NCI-H774 (cell line): ENCODE measurements around the gene RGR.

Source experiments
- DNase-seq: peaks from one replicate; lab custom pipeline; 2025; lab: John Stamatoyannopoulos, UW

Gene RGR

DNA sequence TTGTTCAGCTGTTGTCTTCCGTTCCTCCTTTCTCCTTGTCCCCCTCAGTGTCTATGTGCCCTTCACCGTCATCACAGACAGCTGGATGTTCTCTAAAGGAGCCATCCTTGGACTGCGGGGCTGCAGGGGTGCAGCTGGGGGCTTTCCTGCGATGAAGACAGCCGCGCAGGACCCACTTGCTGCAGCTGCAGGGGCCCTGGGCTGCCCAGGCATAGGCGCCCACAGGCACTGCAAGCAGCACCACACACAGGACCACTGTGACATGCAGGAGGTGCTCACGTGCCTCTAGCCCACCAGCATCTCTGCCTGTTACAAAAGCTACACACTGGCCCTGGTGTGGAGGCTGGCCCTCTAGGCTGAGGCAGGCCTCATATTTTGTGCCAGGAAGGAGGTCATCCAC, 22.9 kb upstream of the RGR start:
- no peak for DNase-seq

DNA sequence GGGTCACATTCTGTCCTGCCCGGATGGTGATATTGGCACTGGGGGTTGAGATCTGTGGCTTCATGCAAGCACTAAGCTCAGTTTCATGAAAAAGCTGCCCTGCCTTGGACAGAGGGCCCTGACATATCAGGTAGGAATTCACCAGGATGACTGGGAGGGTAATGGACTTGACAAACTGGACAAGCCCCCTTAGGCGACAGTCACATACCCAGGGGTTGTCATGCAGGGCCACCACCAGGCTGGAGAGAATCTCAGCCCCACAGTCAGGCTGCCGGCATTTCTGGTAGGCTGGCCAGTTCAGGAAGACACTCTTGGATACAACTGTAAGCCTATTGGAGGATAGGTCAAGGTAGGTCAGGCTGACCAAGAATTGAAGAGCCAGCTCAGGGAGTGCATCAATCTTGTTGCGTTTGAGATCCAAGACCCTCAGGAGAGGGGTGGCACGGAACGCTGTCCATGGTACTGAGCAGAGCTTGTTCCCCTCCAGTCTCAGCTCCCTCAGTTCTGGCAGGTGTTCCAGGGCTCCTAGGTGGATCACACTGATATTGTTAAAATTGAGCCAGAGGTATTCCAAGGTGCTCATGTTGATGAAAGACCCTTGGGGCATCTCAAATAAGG, 20.3 kb upstream of the RGR start:
- no peak for DNase-seq

DNA sequence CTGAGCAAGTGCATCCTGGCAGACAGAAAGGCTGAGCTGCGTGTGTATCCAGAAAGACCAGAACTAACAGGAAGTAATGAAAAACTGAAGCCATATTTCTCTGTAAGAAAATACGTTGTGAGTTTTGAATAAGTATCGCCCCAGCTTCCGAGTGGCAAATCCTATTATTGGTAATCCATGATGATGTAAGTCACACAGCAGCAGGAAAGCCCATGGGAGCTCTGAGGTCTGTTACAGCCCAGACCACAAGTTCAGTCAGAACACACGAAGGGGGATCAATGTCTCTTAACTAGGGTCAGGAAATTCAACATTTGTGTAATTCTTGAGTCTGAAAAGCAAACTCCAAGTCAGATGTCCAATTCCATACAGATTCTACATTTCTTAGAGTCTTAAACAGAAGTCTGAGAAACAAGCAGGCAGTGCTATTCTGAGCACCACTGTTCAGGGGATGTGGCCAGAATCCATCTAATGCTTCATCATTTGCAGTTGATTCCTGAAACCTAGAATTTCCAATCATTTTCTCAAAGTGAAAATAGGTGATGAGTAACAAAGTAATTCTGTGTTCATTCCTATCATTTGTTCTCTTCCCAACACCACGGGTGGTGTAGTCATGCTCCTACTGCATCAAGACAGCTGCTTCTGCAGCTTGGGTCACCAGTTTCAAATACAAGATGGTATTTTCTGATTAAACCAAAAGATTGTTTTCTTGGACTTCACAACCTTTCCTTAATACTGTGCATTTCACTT, 19.3 kb upstream of the RGR start, which contains the start of gene LRIT2:
LRIT2 (minus strand) TSS at position 118 of the 747 bp plus-strand sequence; CDS start at position 94, 24 bp downstream.
- DNase-seq, result no peak

DNA sequence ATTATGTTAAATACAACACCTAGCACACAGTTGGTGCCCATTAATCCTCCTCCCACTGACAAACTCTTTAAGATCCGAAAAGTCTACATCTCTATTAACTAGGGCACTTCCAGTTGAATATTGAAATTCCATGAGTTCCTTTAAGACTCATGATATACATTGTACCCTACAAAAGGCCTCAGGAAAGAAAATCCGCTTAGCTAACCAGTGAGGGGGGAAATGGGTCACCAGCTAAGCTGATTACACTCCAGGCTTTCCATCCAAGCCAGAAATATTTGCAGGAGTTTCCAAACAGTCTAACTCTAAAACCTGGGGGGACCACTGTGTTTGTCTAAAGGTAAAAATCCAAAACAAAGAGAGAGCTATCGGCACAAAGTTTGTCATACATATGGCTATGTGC, 18.2 kb upstream of the RGR start:
- no peak for DNase-seq

DNA sequence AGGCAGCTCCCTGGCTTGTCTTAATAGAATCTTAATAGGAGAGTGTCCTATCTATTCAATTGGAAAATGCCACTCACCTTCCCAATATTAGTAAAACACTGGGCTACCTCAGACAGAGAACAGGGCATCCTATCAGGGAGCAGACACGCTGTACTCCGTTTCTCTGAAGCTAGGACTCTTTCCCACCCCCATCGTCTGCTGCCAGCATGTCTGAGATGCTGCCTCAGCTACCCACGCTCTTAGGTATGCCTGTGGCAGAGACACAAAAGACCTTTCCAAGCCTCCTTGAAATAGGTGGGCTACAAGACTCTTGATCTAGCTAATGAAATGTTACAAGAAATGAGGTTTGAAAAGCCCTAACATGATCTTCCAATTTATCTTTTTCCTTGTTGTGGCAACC, 17.0 kb upstream of the RGR start:
- DNase-seq, result no peak

DNA sequence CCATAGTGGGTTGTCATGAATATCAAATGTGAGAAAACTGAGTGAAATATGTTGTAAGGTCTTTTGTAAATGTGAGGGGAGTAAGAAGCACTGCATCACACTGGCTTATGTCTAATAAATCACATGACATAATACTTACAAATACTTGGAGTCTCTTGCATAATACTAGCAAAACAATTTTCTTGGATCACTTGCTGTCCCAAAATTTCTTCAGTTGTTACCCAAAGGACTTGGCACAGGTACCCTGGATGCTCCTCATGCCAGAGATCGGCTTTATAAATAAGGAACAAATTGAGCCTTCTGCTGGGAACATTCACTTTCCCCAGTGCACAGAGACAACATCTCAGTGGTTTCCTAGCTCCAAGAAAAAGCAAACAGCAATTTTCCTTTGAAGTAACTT, 14.5 kb upstream of the RGR start:
- no peak for DNase-seq

DNA sequence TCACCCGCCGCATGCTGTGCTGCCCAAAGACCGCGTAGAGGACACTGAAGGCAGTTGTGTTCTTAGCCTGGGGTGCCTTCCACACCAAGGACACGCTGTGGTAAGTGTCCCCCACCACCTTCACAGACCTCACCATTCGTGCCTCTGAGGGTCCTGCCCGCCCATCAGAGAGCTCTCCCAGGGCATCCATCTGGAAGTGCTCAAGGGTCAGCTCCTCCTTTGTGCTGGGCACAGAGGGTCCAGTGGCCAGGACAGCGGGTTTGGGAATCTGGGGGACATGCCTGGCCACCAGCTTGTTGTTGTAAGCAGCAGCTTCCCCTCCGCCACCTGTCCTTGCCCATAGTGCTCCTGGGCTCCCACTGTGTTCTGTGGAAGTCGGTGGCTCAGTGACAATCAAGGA, 12.5 kb upstream of the RGR start:
- no peak for DNase-seq

DNA sequence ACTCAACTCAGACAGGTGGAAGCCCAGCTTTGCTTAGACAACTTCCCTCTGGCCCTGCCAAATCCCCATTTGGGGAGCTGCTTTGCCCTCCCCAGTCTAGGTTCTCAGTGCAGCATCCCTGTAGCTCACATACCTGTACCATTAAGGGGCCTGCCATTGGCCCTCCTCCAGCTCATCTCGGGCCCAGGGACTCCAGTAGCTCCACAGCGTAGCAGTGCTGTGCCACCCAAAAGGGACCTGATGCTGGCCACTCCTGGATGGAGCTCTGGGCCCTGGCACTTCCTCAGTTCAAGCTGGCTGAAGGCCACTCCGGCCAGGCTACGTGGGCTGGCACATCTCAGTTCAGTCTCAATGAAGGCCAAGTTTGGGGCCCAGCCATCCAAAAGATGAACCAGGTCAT, 10.9 kb upstream of the RGR start:
- no peak for DNase-seq

DNA sequence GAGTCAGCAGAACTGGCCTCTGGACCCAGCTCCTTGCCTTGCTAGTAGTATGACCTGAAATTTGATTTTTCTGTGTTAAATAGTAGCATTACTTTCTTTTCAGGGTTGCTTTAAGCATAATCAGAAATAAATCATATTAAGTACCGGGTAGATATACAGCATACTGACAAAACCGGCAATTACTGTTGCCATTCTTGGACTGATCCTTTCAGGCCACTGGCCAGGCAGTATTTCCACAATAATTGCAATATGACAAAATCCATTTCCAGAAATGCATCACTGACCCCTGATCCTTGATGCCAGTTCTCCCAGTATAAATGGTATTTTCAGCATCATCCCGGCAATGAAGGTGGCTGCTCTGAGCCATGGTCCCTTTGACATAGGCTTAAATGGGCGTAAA, 10.4 kb upstream of the RGR start:
- DNase-seq, result no peak

DNA sequence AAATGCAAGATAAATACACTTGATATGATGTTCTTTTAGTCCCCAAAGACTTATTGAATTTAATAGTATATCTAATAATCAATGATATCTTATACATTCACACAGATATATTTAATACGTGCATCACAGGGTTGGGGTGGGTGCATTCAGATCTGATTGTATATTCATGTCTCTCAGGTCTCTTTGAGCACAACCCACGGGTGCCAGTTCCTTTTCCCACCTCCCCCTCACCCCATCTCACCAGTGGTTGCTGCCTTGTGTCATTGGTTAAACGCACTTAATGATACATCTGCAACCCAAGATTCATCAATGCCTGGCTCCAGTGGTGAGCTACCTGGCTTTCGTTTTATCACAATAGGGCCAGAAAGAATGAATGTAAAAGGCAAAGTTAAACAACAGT, 9.8 kb upstream of the RGR start:
- no peak for DNase-seq

DNA sequence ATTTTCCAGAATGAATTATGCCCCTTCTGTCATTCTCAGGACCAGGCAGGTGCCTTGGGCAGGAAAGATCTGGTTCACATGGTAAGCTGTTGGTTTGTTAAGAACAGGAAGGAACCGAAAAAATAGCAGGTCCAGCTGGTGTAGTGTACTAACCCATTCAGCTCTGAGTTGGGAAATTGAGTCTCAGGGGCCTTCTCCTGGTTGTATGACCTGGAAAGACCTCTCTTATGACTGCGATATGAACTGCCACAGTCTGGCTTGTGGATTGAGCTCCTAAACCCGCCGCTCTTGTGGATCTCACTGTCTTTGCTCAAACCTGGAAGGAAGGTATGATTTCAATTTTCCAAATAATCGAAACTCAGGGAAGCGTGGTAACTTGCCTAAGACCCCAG, 8.1 kb upstream of the RGR start:
- no peak for DNase-seq

DNA sequence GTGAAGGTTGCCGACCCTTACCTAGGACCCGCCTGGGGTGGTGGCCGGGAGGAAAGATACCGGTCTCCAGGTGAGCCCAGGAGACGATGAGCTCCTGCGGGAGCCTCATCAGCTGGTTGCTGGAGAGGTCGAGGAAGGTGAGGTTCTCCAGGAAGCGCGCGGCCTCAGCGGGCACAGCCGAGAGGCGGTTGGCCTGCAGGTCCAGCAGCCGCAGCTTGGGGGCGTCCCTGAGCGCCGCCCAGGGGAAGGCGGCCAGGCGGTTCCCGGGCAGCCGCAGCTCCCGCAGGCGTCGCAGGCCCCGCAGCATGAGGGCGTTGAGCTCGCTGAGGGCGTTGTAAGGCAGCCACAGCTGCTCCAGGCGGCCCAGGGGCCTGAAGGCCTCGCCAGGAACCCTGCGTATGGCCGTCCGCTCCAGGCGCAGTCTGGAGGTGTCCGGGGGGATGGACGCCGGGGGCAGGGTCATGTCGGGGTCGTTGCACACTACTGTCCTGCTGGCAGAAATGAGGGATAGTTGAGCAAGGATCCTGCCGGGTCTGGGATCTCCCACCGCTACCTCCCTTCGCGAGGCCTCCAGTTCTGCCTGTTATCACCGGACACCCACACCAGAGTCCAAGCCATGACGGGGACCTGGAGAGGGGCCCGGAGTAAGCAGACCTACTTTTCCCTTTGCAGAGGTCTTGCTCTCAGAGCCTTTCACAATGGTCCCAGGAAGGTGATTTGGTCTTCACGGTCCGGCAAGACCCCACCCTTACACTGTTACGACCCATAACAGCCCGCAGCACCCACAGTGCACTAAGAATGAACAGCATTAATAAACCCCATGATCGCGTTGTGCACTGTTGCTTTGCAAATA, 7.4 kb upstream of the RGR start:
- DNase-seq, result no peak

DNA sequence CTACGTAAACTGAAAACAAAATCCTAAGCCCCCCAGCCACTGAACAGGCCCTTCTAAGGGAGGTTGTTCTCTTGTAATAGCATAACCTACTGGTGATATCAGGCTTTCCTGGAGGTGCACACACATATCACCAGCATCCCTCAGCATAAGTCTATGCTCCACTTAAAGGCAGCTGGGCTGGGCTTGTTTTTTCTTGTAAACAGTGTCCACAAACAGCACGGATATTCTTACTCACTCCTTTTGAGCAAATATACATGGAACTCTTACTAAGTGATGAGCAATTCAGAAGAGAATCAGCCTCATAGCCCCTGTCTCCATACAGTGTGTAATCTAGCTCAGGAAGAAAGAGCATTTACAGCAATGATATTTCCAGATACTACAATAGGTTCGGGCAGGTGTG, 5.9 kb upstream of the RGR start:
- no peak for DNase-seq

DNA sequence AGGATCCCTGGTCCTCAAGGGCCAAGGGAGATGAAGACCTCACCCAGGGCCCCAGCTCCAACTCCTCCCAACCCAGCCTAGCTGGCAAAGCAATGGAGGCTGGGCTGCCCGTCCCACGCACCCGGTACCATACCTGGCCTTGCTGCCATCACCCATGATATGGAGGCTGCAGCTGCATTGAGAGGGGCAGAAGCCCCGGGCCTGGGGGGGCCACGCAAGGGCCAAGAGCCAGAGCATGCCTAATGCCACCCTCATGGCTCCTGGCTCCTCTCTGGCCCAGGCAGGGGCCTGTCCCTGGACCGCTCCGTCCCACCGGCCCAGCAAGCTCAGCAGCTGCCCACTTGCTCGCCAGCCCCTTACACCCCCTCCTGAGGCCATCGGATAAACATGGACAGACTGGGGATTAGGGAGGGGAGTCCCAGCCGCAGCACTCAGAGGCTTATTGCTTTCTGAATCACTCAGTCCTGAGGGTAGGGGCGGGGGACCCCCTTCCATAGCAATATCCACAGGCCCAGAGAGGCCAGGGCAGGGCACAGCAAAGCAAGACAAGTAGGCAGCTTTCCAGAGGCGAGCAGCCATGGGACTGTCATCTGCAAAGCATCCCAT, 3.6 kb upstream of the RGR start, which contains the start of gene LRIT1:
LRIT1 (minus strand) TSS at position 362 of the 606 bp plus-strand sequence; CDS start at position 255, 107 bp downstream.
- DNase-seq, result no peak

DNA sequence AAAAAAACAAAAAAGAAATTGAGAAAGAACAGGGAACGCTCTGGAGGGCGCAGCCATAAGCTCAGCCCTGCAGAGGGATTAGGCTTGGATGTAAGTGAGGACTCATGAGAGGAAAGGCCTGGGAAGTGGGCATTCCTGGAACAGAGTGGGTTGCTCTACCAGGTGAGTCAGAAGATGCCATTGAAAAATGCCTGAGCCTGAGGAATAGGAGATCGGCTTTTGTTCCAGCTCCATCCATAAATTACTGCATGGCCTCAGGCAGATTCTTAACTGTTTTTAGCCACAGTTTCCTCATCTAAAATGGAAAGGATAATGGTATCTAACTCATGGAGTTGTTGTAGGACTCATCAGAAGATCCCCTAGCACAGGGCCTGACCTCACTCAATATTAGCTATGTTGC, 1.1 kb upstream of the RGR start:
- DNase-seq, result no peak

DNA sequence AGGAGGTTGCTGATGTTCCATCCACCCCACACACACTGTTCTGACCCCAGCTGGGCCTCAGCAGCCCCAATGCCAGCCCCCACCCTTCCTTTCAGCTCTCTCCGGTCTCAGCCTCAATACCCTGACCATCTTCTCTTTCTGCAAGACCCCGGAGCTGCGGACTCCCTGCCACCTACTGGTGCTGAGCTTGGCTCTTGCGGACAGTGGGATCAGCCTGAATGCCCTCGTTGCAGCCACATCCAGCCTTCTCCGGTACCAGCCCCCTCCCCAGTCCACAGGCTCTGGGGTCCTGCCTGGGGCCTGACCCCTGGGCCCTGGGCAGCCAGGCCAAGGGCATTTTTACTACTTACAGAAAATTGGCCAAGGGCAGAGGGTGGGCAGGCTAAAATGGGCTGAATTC, 2.6 kb downstream of the RGR start:
- no peak for DNase-seq

DNA sequence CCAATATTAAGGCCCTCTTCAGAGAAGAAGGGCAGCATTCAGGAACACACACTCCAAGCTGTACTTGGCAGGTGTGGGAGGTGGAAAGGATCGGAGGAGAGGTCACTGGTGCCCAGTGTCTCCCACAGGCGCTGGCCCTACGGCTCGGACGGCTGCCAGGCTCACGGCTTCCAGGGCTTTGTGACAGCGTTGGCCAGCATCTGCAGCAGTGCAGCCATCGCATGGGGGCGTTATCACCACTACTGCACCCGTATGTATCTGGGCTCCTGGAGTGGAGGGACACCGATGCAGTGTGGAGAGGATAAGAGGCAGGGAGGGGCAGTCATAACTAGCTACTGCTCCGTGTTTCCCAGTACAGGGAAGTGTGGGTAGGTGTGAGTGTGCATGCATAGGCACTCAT, 3.9 kb downstream of the RGR start:
- DNase-seq, result no peak

DNA sequence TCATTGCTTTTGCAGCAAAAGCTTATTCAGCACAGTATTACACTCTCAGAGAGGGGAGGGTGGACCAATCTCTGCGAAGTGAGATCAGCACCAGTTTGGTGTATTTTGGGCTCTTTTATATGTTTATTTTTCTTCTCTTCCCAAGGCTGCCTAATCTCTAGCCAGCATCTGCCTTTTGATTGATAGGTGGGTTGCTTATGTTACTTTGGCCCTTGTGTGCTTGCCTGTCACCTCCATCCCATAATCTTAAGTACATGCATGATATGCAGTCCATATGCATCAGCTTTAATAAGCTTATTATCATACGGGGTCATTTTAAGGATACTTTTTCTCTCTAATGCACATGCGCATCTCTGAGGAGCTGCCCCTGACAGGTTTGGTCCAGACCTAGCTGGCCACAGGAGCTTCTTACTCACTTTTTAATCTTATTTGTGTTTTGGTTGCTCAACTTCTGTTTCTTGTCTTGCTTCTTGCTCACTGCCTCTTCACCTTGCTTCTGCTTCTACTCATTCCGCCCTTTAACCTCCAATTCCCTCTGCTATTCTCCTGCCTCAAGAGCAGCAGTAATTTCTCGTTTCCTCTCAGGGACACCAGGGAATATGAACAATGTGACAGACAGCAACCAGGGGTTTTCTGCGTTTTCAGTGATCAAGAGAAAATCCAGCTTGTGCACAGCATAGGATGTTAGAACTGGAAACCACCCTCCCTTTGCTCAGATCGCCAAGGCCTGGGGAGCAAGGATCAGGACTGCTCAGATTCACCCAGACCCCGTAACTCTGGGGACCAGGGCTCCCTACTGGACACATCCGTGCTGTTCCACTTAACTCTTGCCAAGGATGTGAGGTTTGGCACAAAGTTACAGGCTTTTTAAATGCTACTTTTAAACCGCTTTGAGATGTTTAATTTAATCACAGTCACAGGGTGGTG, 10.0 kb downstream of the RGR start:
- DNase-seq, result no peak

DNA sequence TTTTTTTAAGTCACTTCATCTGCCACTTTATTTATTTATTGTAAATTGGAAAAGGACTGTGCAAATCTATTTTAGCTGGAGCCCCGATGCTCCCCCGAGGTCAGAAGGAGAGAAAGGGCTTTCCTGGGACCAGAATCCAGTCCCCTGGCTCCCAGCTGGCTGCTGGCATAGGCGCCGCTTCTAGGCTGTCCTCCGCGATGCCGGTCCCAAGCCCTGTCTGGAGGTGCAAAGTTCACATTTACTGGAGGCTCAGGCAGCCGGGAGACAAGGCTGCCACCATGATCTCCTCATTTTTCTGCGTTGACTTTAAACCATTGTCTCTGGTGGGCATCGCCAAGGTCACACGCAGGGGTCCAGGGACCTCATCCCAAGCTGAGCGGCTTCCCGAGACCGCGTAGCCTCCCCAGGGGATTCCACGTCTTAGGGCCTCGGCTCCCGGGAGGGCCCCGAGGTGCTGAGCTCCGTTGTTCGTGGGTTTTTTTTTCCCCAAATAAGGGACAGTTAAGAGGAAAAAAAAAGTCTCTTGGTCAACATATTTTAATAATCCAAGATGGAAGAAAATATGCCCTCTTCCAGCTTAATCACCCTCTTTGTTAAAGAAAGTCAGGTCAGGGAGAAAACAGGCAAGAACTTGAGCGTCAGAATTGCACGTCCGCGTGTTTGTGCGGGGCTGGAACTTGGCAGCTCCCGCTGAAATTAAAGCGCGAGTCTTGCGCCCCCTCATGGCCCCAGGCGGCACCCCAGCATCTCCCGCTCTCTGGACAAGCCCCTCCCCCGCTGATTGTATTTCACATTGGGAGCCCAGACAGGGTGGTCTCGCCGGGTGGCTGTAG, 11.9 kb downstream of the RGR start:
- no peak for DNase-seq

DNA sequence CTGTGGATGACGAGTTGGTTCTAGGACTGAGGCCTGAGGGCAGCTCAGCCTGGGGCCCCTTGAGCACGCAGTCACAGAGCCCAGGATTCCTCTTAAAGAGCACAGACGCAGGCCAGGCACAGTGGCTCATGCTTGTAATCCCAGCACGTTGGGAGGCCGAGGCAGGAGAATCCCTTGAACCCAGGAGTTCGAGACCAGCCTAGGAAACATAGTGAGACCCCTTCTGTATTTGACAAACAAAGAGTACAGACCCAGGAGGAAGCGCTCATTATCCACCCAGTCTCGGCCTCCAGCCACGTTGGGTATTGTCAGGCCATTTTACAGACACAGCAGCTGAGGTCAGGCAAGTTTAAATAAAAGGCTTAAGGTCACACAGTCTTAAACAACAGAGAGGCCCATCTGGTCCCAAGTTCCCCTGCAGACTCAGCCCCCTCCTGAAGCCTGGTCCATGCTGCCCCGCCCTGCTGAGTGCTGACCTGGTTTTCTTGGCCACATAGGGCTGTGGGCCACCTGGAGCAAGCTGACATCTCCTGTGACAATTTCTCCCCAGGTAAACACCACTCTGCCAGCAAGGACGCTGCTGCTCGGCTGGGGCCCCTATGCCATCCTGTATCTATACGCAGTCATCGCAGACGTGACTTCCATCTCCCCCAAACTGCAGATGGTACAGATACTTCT, 12.6 kb downstream of the RGR start:
- no peak for DNase-seq
